DND-41 (cell line): ENCODE results near the gene TMEM200C.

ENCODE experiments used
- ATAC-seq: fragments of 200-7000 bp; cut with Tn5 transposase; 3 replicates; pipeline ENCODE4 v1.9.1; 2021; ENCODE audit warnings: low read depth; ENCODE audit not compliant: insufficient read depth
- DNase-seq: peaks from one replicate; pipeline ENCODE4 v3.0.0-alpha.2; 2020
- H2AFZ ChIP-seq: 2 replicates; pipeline ENCODE4 v1.6.0; 2012; ENCODE audit warnings: low read depth, low read length
- H3K27ac ChIP-seq: 2 replicates; pipeline ENCODE4 v1.5.1; 2012; ENCODE audit warnings: low read length, inconsistent platforms
- H3K27me3 ChIP-seq: fragments of 200-600 bp; sonication (generic); 2 replicates; pipeline ENCODE4 v1.6.0; 2012; ENCODE audit warnings: low read length, mild to moderate bottlenecking, inconsistent platforms; ENCODE audit not compliant: insufficient read depth, poor library complexity
- H3K36me3 ChIP-seq: 2 replicates; pipeline ENCODE4 v1.5.1; 2012; ENCODE audit warnings: low read length, inconsistent platforms; ENCODE audit not compliant: insufficient read depth
- H3K4me1 ChIP-seq: 2 replicates; pipeline ENCODE4 v1.5.1; 2012; ENCODE audit warnings: mild to moderate bottlenecking, low read length; ENCODE audit not compliant: insufficient read depth
- H3K4me2 ChIP-seq: 2 replicates; pipeline ENCODE4 v1.6.0; 2012; ENCODE audit warnings: mild to moderate bottlenecking, moderate library complexity, low read length, inconsistent platforms; ENCODE audit not compliant: insufficient read depth
- H3K4me3 ChIP-seq, 2 experiments: fragments of 200-600 bp in 1 of 2; shearing (Covaris generic) in 1 of 2; 2 replicates each; pipeline ENCODE4 v1.5.1; 2012 to 2016; ENCODE audit warnings: inconsistent platforms in 2 of 2, low read length in 2 of 2, mild to moderate bottlenecking in 2 of 2, low read depth in 1 of 2, moderate library complexity in 1 of 2
- H3K79me2 ChIP-seq: 2 replicates; pipeline ENCODE4 v1.6.0; 2012; ENCODE audit warnings: low read length, inconsistent platforms; ENCODE audit not compliant: insufficient read depth
- H3K9ac ChIP-seq: 2 replicates; pipeline ENCODE4 v1.6.0; 2012; ENCODE audit warnings: low read depth, mild to moderate bottlenecking, inconsistent platforms, low read length, moderate library complexity
- H3K9me3 ChIP-seq: 2 replicates; pipeline ENCODE4 v1.5.1; 2012; ENCODE audit warnings: low read length, moderate library complexity, mild to moderate bottlenecking, inconsistent platforms; ENCODE audit not compliant: insufficient read depth, severe bottlenecking
- H4K20me1 ChIP-seq: 2 replicates; pipeline ENCODE4 v1.6.0; 2012; ENCODE audit warnings: low read length; ENCODE audit not compliant: insufficient read depth
- CTCF ChIP-seq: IDR thresholded peaks from 2 replicates; pipeline ENCODE4 v1.5.1; 2012; ENCODE audit warnings: borderline replicate concordance, low read length, moderate library complexity, mild to moderate bottlenecking; ENCODE audit not compliant: poor library complexity, severe bottlenecking; ENCODE audit errors: extremely low read depth
- EZH2 ChIP-seq: IDR thresholded peaks from 3 replicates; pipeline ENCODE4 v1.6.1; 2012; ENCODE audit warnings: borderline replicate concordance, low read depth, mild to moderate bottlenecking, moderate library complexity, low read length, inconsistent platforms; ENCODE audit not compliant: severe bottlenecking

The TMEM200C gene

GRCh38 chr18:5874336-5874735 is 21.0 kb downstream of the TMEM200C start:
- no peak for ATAC-seq
- TF ChIP-seq CTCF (no peak), EZH2 (no peak)
- Histone ChIP-seq H3K4me3 (no peak overlapping the region), H2AFZ (no peak overlapping the region), H3K4me1 (no peaks in the 10 kb centered on the region), H3K9me3 (no peaks in the 10 kb centered on the region), H3K27me3 (no peaks in the 10 kb centered on the region), H3K9ac (no peak overlapping the region), H4K20me1 (no peaks in the 10 kb centered on the region), H3K4me2 (no peak overlapping the region), H3K36me3 (no peaks in the 10 kb centered on the region), H3K79me2 (no peaks in the 10 kb centered on the region), H3K27ac (no peak overlapping the region)
- no peak for DNase-seq

GRCh38 chr18:5872886-5873285 is 22.4 kb downstream of the TMEM200C start:
- TF ChIP-seq CTCF (no peak), EZH2 (no peak)
- no peaks in the 10 kb centered on the region for H3K36me3 ChIP-seq
- ATAC-seq (no peak), DNase-seq (no peak)
- no peak overlapping the region for H2AFZ ChIP-seq
- H3K4me2 ChIP-seq = no peak overlapping the region
- no peaks in the 10 kb centered on the region for H4K20me1 ChIP-seq
- no peak overlapping the region for H3K27ac ChIP-seq
- no peaks in the 10 kb centered on the region for H3K27me3 ChIP-seq
- H3K9me3 ChIP-seq = no peaks in the 10 kb centered on the region
- no peaks in the 10 kb centered on the region for H3K79me2 ChIP-seq
- no peaks in the 10 kb centered on the region for H3K4me1 ChIP-seq
- H3K9ac ChIP-seq = no peak overlapping the region
- H3K4me3 ChIP-seq = no peak overlapping the region

GRCh38 chr18:5871426-5871825 is 23.9 kb downstream of the TMEM200C start:
- H3K4me2 ChIP-seq = no peak overlapping the region
- H2AFZ ChIP-seq = no peak overlapping the region
- TF ChIP-seq EZH2 = no peak
- H3K36me3 ChIP-seq = no peaks in the 10 kb centered on the region
- no peaks in the 10 kb centered on the region for H3K27me3 ChIP-seq
- ATAC-seq (no peak), DNase-seq (no peak)
- H3K79me2 ChIP-seq = no peaks in the 10 kb centered on the region
- no peaks in the 10 kb centered on the region for H4K20me1 ChIP-seq
- no peaks in the 10 kb centered on the region for H3K4me1 ChIP-seq
- H3K27ac ChIP-seq = no peak overlapping the region
- no peaks in the 10 kb centered on the region for H3K9me3 ChIP-seq
- no peak overlapping the region for H3K4me3 ChIP-seq
- no peak overlapping the region for H3K9ac ChIP-seq

- ATAC-seq = peak; percentile 77
- H3K4me2 ChIP-seq = no peak overlapping the region
- no peaks in the 10 kb centered on the region for H3K4me1 ChIP-seq
- H3K4me3 ChIP-seq = no peak overlapping the region
- no peak for TF ChIP-seq EZH2
- TF ChIP-seq CTCF = peak; percentile 65
- no peaks in the 10 kb centered on the region for H3K27me3 ChIP-seq
- H4K20me1 ChIP-seq = no peaks in the 10 kb centered on the region
- H3K9ac ChIP-seq = no peak overlapping the region
- H2AFZ ChIP-seq = no peak overlapping the region
- H3K9me3 ChIP-seq = no peaks in the 10 kb centered on the region
- peak; percentile 49 for DNase-seq
- no peak overlapping the region for H3K27ac ChIP-seq
- no peaks in the 10 kb centered on the region for H3K36me3 ChIP-seq
- H3K79me2 ChIP-seq = no peaks in the 10 kb centered on the region
Observed at GRCh38 chr18:5868218-5868854, 27.0 kb downstream of the TMEM200C start.
